Vagina (tissue), 2 donors: ENCODE results near the gene TATDN2.

Experiments
- POLR2AphosphoS5 ChIP-seq, 2 donors: sonication (generic); formaldehyde crosslinking; IDR thresholded peaks; one replicate each; pipeline ENCODE4 v1.9.0; 2017; ENCODE audit warnings: antibody characterized with exemption in 2 of 2, mild to moderate bottlenecking in 2 of 2, low read depth in 1 of 2; ENCODE audit not compliant: insufficient read depth in 1 of 2
- TF ChIP-seq, protein P1 (sequence below), 3 experiments: fragments of 450-650 bp in 2 of 3; fragments of 200-600 bp in 1 of 3; sonication (generic) in 1 of 3; IDR thresholded peaks; one replicate each; pipeline ENCODE4 v1.5.1; 2017 to 2019; ENCODE audit warnings: antibody characterized with exemption in 3 of 3, mild to moderate bottlenecking in 2 of 3, moderate library complexity in 2 of 3

DNA sequence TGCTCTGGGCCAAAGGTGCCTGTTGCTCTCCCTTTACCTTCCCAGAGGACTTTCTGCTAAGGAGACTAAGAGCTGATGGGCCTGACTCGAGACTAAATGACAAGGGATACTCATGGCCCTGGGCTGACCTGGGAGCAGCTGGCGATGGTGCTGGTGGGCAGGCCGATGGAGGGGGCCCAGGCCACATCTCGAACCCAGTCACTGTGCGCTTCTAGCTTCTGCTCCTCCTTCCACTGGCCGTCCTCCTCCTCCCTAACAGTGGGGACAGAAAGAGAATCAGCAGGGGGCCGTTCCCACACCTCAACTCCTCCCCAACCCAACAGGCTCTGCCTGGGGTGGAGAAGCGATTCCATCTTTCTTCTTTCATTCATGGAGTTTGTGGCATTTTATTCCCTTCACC is 56.6 kb downstream of the TATDN2 start:
- TF ChIP-seq, protein P1, sequence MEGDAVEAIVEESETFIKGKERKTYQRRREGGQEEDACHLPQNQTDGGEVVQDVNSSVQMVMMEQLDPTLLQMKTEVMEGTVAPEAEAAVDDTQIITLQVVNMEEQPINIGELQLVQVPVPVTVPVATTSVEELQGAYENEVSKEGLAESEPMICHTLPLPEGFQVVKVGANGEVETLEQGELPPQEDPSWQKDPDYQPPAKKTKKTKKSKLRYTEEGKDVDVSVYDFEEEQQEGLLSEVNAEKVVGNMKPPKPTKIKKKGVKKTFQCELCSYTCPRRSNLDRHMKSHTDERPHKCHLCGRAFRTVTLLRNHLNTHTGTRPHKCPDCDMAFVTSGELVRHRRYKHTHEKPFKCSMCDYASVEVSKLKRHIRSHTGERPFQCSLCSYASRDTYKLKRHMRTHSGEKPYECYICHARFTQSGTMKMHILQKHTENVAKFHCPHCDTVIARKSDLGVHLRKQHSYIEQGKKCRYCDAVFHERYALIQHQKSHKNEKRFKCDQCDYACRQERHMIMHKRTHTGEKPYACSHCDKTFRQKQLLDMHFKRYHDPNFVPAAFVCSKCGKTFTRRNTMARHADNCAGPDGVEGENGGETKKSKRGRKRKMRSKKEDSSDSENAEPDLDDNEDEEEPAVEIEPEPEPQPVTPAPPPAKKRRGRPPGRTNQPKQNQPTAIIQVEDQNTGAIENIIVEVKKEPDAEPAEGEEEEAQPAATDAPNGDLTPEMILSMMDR (IDR thresholded peaks at IDR 0.05): no peak
- no peak for TF ChIP-seq POLR2AphosphoS5 (IDR thresholded peaks at IDR 0.05; ENCODE audit: insufficient read depth in 1 of 2, low read depth in 1 of 2)
